GM18508 (cell line): Measurements from ENCODE around the gene EYS.

Experiments used
- ATAC-seq: cut with Tn5 transposase; IDR thresholded peaks from one replicate; pipeline ENCODE4 v1.9.1; 2021; ENCODE audit warnings: moderate number of reproducible peaks; ENCODE audit not compliant: insufficient read depth, unreplicated experiment

Gene EYS

DNA sequence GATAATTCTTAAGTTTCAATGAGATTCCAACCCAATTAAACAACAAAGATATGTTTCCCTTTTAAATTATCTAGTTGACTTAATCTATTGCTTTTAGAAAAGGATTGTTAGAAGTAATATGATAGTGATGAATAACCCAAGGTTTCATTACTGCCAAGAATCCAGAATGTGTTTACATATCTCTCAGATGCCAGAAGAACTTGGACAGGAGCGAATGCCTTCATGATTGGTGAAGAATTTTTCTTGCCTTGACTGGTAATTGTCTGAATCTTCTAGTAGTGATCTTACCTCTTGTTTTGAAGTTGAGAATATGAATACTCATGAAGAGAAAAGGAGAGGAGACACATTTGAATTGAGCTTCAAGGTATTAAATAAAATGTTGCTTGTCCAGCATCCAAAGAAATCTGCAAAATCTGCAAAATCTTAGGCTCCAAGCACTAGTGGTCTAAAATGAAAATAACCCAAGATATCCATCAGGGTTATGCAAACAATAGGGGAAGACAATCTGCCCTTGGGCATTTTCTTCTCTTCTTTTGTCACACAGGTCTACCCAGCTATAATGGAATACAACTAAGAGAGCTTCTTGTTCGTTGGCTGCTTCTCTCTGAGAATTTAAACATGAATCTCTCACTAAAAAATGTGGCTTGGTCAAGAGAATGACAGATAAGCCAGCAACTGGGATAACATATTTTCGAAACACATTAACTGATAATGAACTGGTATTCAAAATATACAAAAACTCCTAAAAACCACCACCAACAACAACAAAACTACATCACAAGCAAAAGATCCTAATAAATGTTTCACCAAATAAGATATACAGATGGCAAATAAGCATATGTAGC is 928.9 kb downstream of the EYS start:
- ATAC-seq, result no peak

DNA sequence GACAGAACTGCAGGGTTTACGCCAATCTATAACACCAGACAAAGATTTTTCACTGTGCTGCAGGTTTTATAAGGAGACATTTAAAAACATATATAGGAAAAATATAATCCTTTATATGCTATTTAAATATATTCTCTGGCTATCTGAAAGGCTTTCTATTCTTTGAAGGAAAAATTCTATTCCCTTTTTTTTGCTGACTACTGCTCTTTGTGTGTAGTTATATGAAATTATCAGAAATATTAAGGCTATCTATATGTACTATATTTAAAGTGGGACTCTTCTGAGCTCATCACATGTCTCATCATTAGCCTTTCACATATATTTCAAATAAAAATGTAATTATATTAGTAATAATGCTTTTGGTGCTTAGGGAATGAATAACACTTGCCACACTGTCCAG is 930.7 kb downstream of the EYS start:
- no peak for ATAC-seq

DNA sequence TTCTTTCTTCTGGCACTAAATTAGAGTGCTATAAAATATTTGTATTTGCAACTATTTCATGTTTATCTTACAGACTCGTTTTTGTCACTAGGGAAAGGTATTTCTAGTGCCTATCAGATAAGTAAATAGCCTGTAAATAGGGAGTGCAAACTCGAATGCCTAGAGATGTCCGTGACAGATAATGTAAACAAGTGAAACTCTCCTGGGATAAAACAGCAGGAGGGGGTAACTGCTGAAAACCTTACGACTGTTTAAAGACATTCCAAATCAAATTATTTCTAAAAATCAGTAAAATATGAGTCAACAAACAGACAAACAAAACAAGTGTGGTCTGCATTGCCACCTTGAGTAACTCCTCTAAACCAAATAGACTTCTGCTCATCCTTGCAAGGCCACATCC is 932.1 kb downstream of the EYS start:
- no peak for ATAC-seq

DNA sequence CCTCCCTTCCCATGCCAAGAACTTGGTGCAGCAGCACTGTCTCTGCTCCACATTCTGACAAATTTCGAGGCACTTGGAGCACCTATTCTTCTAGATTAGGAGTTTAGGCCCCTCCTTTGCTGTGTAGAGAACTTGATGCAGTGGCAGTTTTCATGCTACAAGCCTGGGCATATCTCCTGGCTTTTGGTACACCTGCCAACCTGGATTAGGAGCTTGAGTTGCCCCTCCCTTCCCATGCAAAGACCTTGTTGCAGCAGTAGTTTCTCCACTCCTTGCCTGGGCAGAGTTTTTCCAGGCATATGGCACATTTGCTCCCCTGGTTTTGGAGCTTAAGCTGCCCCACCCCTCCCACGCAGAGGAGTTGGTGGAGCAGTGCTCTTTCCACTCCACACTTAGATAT is 956.1 kb downstream of the EYS start:
- no peak for ATAC-seq

DNA sequence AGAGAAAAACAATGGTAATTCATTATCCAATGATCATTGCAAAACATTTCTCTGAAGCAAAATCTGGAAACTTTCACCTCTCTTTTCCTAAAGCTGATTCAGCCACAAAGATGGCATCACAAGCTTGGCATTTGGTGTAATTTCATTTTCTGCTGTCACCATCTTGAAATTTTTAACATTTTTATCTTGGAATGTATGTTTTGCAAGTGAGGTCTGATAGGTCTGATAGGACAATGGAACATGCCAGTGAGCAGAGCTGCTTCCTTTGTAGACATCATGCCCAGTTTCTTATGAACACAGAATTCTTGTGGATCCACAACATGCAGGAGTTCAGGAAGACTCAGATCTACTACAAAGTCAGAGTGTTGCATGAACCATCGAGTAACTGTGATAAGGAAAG is 969.6 kb downstream of the EYS start:
- ATAC-seq, result no peak

DNA sequence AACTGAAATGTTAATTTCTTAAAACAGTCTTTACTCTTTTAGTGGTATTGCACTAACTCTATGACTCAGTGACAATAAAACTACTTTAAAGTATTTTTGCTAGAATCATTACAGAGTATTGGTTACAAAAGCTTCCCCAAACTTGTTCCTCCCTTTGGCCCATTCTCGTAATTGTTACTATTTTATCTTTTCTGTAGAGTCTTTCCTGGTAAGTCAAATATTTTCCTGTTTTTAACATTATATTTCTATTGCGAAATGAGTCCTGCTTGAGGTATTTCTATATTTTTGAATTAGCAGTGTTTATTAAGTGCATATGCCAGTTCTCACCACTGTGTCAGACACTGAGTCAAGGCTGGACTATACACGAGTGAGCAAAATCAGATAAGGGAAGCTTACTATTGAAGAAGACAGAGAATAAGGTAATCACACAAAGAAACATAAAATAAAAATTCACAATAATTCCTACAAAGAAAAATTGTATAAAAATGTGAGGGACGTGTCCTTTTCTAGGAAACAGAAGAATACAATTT is 970.5 kb downstream of the EYS start:
- no peak for ATAC-seq

DNA sequence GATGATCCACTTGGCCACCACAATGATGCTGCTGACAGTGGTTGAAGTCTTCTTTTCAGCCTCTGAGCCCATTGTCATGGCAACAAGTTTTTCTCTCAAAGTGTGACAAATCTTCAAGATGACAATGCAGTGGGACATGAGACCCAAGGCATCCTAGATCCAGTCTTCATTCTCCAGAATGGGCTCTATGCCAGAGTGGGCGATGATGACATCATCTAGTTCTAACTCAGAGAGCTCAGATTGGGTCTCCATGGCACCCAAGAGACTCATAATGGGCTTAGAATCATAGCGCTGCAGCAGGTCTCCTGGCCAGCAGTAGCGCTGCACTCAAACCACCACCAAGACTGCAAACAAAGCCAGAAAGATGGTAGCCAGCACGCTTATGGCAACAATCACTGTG is 973.6 kb downstream of the EYS start:
- no peak for ATAC-seq

DNA sequence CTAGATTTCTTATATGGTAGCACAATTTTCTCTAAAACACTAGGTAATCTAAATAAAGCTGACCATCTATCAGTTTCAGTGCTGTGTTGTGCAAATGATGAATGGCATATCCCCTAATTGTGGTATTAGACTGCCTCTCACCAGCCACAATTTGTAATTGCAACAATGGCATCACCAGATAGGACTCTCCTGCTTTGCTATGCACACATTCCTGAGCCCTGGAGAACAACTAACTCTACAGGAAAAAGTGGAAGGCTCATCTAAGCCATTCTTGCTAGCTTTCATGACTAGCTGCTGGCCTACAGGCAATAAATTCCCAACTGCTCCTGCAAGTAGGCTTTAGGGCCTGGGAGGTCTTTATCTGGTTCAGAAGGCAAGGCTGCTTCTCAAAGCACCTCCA is 974.1 kb downstream of the EYS start:
- ATAC-seq, result no peak

DNA sequence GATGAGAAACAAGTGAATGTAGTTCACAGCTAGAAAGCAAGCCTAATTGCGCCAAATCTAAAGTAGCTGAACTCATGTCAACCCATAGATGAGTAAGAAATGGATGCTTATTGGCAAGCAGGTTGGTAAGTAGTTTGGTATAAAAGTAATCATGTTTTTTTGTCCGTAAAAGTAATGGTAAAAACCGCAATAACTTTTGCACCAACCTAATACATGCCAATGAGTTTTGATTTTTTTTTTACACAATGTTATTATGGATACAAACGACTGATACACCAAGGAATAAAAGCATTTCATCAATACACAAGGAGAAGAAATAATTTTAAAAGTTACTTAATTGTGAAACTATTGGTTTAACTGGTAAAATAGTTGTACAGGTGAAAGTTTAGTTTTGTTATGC is 977.5 kb downstream of the EYS start:
- ATAC-seq, result no peak

DNA sequence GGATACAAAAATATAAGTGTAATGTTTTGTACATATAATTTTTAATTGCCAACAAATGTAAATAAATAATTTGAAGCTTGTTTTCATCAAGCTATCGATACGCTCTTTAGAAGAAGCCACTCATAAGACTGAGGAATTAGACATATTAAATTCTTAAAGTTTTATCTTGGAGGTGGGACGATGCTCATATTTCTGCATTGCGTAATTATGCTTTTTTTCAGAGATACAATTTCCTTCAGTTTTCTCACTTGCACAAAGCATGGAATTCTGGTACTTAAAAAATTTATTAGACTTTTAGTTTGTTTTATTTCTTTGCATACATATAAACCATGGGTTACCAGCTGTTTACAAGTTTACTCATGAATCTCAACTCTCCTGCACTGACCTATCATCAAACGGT is 980.0 kb downstream of the EYS start:
- no peak for ATAC-seq

DNA sequence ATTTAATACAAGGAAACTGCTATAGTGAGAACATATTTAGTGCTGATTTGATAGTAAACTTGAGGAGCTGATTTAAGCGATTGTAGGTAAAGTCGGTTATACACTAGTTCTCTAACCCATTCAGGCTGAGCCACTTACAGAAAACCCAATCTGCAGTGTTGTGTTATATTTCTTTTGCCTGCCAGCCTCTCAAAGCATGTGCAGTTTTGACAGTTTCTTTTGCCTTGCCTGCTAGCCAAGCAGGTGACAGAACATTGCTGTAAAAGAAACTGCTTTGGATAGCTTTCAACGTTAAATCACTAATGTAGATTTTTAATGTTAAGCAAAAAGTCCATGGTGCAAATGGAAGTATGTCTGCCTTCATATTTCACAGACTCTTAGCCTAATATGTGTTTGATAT is 982.9 kb downstream of the EYS start:
- no peak for ATAC-seq

DNA sequence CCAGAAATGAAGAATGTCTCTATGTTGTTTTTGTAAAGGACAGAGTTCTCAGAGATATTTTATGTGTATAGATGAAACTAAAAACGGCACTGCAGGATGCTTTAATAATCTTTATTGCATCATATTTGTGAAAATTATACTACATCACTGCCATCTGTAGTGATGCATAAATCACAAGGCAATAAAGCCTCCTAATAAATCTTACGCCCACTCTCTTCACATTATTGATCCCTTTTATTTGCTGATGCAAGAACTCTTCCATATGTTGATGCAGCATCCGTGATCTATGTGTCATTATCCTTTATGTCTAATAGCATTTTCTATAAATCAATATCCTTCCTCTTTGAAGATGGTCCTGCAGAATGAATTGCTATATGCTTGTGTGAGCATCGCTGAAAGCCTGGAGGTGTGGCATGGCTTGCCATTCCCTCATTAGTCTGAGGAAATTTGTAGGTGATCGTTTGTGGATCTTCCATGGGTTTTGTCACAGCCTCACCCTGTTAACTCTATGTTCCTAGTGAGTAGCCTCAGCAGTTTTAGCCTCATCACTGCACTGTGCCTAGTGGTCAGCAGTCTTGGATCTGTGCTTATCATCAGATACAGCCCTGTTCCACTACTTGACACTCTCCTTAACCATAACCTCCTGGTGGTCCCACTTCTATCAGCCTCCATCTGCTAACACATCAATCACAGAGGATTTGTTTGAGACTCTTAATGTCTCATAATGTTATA is 983.5 kb downstream of the EYS start:
- ATAC-seq, result no peak

DNA sequence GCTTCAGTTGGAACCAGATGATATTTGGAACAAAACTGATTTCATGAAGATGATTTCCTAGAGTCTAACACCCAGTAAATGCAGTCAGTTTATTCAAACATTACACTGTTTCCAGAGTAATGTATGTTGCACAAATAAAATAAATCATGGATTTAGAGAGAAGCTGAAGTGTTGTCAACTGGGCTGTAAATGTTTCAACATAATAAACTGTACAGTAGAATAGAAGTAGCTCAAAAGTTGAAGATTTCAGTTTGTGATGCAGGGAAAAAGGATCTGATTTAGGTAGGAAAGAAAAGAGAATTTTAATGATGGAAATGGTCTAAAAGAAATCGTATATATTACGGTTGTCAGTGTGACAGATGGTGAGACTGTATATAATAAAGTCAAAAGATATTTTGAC is 985.2 kb downstream of the EYS start:
- no peak for ATAC-seq

DNA sequence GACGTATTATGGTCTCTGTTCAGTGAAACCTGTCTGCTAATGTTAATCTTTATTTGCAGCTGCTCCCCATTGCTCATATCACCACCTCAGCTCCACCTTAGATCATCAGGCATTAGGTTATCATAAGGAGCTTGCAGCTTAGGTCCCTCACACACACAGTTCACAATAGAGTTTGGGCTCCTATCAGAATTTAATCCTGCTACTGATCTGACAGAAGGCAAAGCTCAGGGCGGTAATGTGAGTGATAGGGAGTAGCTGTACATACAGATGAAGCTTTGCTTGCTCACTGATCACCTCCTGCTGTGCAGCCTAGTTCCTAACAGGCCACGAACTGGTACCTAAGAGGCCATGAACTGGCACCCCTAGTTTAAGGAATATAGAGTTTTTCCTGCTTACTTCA is 989.7 kb downstream of the EYS start:
- ATAC-seq, result no peak

DNA sequence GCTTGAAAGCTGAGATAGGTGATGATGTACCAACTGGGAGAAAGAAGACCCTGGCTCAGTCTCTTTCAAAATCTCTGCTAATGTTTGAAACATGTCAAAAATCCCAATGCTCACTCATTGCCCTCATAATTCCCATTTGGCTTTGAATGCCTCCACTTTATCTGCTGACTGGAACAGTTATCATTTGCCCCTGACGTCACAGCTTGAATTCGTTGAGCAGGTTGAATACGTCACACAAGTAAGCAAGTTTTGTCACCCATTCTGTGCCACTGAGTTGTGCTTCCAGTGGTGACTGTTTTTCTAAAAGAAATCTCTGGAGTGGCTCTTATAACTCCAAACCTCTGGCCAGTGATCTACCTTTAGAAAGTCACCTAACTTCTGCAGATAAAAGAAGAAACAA is 991.4 kb downstream of the EYS start:
- ATAC-seq, result no peak

DNA sequence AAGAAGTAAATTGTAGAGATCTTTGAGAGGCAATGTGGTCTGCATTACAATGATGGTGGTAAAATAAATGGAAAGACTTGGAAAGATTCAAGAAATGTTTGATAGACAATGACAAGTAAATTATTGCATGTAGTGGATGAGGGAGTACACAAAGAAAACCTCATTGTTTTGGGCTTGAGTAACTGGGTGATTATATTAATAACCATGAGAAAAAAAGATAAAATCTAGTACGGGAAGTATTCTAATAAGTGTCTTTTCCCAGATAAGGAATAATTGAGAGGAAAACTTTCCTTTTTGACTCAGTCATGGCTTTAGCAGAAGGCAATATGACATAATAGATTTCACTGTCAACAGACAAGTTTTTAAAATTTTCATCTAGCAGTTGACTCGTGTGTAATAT is 993.0 kb downstream of the EYS start:
- no peak for ATAC-seq

DNA sequence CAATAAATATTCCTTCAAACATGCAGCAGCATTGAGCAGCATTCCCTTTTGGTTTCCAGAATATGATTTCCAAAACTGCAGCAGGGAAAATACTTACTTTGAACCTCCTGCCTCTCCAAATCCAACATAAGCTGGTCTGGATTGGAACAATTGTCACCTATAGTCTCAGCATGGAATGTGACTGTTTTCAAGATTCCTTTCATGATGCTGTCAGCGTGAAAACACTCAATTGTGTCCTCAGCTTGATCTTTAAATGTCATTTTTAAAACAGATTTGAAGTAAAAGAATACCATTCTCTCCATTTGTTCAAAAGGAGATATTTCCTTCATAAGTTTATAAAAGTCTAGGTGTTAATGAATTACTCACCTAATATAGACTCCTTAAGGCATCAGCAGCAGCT is 993.9 kb downstream of the EYS start:
- no peak for ATAC-seq

DNA sequence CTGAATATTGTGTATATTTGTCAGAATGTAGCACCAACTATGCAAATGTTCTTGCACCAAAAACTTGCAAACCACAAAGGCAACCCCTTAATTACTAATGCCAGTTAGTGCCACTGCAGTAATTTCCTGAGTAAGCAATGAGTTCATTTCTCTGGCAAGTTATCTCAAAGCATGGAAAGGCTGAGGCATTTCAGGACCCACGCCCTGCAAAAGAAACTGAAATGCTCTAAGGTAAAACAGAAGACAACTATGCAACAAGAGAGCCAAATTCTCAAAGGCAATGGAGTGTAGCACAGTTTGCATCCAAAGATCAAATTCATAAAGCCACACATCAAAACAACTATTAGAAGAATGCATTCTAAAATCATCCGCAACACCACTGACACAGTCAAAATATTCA is 994.4 kb downstream of the EYS start:
- ATAC-seq, result no peak

DNA sequence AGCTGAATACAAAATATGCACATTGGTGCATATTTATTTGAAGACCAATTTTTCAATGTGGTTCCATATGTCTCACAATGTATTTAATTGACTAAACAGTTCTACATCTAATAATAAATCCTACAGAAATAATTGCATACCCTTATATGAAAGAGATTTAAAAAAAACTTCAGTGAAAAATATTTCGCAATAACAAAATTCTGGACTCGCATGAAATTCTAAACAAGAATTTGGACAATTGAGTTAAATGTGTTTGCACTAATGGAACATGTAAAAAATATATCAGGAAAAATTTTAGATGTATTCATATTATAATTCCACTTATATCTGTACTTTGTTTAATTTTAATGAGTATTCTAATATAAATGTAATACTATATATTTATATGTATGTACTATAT is 1003.1 kb downstream of the EYS start:
- no peak for ATAC-seq

DNA sequence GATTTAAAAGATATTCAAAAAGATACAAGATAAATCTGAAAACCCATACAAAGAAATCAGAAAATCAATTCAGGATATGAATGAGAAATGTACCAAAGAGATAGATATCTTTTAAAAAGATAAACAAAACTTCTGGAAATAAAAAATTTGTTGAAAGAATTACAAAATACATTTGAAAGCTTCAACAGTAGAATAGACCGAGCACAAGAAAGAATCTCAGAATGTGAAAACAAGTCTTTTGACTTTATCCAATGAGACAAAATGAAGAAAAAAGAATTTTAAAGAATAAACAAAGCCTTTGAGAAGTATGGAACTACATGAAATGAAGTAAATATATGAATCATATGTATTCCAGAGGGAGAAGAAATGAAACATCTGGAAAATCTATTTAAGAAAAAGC is 1011.0 kb downstream of the EYS start:
- no peak for ATAC-seq

DNA sequence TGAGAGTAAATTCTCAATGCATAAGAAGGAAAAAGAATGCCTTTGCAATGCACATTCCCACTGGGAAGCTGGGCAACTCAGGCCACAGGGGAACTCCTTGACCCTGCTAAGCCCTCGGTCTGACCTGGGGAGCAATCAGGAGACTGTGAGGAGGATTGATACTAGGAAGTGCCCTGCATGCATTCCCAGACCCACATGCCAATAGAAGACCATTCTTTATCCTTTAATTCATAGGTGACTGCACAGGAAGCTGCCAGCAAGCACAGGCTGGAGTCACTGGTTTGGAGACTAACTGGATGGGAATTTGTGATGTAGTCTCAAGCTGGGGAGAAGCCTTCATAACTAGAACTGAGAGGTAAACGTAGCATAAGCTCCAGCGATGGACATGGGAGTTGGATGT is 1012.7 kb downstream of the EYS start:
- no peak for ATAC-seq

DNA sequence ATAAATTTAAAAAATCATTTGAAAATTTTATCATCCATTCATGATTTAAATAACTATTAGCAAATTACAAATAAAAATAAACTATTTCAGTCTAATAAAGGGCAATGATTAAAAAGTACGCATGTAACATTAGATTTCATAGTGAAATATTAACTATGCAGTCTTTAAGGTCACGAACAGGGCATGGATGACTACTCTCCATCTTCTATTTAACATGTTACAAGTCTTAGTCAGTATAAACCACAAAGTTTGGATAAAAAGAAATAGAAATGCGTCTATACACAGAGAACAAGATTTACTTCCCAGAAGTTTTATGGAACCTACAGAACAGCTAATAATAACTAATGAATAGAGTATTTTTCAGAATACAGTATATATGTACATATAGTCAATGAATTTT is 1016.0 kb downstream of the EYS start:
- ATAC-seq, result no peak
